NCI-H446 treated with DMSO at 0.1 percent for 48 hours (cell line): ENCODE results near the gene NOL12.
"Not testable (repeated sequence)": the region's sequence is repeated elsewhere in the genome, so short reads cannot be mapped to it uniquely, and the experiment has no call there.

ENCODE experiments used
- DNase-seq: peaks from one replicate; lab custom pipeline; 2025; lab: John Stamatoyannopoulos, UW

The NOL12 gene

DNA sequence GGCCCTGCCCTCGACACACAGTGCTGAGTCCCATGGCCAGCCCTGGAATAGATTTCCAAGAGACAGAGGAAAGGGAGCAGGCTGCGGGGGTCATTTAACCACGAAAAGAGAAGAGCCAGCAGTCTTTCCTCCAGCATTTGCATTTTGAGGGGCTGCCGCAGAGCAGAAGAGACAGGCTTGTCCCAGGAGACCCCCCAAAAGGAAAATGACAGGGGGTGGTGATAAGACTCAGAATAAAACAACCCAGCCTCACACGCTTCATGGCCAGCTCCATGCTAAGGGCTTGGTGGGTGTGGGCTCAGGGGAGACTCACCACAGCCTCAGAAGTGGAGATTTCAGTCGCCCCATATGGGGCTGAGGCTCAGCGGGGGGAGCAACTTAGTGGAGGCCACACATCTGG, 27.6 kb downstream of the NOL12 start:
- no peak for DNase-seq

DNA sequence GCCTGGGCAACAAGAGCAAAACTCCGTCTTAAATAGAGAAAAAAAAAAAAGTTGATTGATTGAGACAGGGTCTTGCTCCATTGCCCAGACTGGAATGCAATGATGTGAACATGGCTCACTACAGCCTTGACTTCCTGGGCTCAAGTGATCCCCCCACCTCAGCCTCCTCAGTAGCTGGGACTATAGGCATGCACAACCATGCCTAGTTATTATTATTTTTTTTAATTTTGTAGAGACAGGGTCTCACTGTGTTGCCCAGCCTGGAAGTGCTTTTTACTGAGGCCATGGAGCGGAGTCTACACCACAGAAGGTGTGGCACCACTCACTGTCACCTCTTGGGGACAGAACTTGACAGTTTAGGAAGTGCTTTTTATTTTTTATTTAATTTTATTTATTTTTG, 28.5 kb downstream of the NOL12 start:
- DNase-seq, result no peak

DNA sequence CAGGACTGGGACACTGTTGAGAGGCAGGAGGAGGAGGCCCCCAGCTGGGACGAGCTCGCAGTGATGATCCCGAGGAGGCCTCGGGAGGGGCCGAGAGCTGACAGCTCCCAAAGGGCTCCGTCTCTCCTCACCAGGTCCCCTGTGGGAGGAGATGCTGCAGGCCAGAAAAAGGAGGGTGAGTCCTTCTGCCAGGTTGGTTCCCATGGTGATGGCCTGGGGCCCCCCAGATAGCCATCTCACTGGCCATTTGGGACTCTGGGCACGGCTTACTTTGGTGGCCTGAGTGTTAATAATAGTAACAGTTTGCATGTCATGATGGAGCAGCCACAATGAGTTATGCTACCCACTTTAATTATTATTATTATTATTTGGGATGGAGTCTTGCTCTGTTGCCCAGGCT, 29.6 kb downstream of the NOL12 start:
- no peak for DNase-seq

DNA sequence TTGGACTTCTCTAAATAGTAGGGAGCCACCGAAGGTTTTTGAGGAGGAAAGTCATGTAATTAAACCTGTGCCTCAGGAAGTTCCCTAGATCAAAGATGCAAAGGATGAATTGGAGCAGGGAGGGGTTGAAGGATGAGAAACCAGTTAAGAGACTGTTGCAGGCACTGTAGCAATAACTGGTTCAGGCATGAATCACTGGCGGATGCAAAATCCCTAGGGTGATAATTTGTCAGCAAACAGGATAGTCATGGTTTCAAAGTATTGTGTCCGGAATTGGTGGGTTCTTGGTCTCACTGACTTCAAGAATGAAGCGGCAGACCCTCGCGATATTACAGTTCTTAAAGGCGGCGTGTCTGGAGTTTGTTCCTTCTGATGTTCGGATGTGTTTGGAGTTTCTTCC, 30.6 kb downstream of the NOL12 start:
- DNase-seq, result no peak

DNA sequence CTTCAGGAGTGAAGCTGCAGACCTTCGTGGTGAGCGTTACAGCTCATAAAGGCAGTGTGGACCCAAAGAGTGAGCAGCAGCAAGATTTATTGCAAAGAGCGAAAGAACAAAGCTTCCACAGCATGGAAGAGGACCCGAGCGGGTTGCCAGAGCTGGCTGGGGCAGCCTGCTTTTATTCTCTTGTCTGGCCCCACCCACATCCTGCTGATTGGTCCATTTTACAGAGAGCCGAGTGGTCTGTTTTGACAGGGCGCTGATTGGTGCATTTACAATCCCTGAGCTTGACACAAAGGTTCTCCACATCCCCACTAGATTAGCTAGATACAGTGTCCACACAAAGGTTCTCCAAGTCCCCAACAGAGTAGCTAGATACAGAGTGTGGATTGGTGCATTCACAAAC, 31.1 kb downstream of the NOL12 start:
- not testable (repeated sequence) for DNase-seq

DNA sequence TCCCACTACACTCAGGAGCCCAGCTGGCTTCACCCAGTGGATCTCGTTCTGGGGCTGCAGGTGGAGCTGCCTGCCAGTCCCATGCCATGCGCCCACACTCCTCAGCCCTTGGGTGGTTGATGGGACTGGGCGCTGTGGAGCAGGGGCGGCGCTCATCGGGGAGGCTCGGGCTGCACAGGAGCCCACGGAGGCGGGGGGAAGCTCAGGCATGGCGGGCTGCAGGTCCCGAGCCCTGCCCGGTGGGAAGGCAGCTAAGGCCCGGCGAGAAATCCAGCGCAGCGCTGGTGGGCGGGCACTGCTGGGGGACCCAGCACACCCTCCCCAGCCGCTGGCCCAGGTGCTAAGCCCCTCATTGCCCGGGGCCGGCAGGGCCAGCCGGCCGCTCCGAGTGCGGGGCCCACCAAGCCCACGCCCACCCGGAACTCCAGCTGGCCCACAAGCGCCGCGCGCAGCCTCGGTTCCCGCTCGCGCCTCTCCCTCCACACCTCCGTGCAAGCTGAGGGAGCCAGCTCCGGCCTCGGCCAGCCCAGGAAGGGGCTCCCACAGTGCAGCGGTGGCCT, 31.7 kb downstream of the NOL12 start:
- DNase-seq, result not testable (repeated sequence)

DNA sequence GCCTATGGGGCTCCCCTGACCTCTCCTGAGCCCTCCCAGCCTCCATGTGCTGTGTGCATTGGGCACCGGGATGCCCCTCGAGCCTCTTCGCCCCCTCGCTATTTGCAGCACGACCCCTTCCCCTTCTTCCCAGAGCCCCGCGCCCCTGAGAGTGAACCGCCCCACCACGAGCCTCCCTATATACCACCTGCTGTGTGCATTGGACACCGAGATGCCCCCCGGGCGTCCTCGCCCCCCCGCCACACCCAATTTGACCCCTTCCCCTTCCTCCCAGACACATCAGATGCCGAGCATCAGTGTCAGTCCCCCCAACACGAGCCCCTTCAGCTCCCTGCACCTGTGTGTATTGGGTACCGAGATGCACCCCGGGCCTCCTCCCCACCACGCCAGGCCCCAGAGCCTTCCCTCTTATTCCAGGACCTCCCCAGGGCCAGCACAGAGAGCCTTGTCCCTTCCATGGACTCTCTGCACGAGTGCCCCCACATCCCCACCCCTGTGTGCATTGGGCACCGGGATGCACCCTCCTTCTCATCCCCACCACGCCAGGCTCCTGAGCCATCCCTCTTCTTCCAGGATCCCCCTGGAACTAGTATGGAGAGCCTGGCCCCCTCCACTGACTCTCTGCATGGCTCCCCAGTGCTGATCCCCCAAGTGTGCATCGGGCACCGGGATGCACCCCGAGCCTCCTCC, 39.6 kb downstream of the NOL12 start:
- no peak for DNase-seq

DNA sequence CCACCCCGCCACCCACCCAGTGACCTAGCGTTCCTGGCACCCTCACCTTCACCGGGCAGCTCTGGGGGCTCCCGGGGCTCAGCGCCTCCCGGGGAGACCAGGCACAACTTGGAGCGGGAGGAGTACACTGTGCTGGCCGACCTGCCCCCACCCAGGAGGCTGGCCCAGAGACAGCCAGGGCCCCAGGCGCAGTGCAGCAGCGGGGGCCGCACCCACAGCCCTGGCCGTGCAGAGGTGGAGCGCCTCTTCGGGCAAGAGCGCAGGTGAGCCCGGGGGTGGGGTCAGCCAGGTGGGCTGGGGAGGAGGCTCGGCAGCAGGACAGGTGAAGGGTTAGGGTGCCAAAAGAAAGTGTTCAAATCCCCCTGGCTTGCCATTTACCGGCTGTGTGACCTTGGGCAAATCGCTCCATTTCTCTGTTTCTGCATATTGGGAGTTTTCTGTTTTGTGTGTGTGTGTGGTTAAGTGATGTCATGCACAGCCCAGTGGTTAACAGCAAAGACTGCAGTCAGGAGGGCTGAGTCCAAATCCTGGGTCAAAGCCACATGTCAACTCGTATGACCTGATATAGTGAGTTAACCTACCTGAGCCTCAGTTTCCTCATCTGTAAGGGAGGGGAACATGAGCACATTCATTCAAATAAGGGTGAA, 40.2 kb downstream of the NOL12 start:
- no peak for DNase-seq

DNA sequence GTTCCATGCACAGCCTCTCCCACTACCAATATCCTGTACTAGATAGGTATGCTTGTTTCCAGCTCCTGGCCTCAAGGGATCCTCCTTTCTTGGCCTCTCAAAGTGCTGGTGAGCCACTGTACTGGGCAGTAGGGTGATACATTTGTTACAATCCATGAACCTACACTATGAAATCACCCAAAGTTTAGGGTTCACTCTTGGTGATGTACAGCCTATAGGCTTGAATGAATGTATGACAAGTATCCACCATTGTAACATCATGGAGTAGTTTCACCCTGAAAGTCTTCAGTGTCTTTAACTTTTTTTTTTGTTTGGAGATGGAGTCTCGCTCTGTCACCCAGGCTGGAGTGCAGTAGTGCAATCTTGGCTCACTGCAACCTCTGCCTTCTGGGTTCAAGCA, 42.5 kb downstream of the NOL12 start:
- no peak for DNase-seq

DNA sequence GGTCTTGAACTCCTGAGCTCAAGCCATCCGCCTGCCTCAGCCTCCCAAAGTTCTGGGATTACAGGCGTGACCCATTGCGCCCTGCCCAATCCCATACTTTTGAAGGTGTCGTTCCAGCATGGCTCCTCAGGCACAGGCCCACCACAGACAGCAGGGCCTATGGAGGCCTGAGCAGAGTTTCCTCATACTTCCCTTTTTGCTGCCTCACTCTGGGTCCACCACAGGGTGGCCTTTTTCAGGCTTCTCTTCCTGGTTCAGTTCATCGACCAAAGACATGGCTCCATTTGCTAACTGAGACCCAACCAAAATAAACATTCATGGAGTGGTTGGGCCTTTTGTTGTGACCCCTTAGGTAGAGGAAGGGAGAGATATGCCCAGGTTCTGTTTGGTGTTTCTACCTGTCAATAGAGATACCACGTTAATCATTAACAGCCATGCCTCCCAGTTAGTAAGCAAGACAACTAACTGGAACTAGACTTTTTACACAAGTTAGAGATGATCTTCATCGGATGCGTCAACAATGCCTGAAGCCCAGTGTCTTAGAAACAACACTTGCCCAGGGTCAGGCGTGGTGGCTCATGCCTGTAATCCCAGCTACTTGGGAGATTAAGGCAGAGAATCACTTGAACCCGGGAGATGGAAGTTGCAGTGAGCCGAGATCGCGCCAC, 45.8 kb downstream of the NOL12 start:
- no peak for DNase-seq

DNA sequence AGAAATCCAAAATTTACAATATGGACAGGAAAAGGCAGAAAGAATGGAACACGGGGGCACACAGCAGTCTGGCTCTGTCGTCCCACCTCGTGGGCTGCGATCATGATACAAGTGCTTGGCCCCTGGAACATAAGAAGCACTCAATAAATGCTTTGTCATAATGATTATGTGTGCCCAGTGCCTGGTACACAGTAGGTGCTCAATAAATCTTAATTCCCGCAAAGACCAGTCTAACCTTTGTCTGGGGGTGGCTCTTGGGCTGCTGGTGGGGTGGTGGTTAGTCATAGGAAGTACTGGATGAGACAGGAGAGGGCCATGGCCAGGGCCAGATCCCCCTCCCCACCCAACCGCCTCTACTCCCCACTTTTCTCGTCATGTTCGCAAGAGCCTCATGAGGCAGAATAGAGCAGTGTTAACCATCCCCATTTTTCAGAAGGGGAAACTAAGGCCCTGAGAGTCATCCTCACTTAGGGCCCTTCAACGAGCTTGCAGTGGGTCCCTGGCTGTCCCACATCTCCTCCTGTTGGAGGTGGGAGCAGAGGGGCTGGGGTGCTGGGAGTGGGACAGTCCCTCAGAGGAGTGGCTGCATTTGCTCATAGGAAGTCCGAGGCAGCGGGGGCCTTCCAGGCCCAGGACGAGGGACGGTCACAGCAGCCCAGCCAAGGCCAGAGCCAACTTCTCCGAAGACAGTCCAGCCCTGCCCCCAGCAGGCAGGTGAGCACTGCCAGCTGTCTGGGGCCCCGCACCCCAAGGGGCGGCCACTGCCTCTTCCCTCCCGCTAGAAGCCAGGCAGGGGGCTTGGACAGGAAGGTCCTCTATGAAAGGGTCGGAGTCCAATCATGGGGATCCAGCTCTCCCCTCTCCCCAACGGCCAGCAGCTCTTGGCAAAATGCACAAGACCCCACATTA, 46.8 kb downstream of the NOL12 start:
- DNase-seq, result no peak

DNA sequence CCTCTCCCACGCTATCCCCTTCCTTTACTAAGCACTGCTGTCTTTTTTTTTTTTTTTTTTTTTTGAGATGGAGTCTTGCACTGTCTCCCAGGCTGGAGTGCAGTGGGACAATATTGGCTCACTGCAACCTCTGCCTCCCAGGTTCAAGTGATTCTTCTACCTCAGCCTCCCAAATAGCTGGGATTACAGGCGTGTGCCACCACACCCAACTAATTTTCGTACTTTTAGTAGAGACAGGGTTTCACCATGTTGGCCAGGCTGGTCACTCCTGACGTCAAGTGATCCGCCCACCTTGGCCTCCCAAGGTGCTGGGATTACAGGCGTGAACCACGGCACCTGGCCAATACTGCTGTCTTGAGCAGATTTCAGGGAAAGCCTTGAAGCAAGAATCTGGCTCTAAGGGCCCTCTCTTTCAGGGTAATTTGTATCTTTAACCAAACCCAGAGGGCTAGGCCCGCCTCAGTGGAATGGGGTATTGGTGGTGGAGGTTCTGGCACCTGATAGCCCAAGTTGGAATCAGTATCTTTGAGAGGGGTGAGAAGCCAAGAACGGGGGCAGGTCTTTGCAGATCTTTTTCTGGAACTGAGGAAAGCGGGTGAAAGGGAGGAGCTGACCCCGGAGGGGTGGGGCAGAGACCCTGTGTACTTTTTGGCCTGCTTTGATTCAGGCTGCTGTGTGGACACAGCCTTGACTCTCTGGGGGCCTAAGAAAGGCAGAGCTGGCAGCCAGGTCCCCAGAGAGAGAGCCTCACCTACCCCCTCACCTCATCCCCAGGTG, 47.7 kb downstream of the NOL12 start:
- no peak for DNase-seq

DNA sequence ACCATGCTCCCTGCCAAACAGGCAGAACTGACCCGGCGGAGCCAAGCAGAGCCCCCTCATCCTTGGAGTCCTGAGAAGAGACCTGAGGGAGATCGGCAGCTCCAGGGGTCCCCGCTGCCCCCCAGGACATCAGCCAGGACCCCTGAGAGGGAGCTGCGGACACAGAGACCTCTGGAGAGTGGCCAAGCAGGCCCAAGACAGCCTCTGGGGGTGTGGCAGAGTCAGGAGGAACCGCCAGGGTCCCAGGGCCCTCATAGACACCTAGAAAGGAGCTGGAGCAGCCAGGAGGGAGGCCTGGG, 48.2 kb downstream of the NOL12 start:
- DNase-seq, result no peak

DNA sequence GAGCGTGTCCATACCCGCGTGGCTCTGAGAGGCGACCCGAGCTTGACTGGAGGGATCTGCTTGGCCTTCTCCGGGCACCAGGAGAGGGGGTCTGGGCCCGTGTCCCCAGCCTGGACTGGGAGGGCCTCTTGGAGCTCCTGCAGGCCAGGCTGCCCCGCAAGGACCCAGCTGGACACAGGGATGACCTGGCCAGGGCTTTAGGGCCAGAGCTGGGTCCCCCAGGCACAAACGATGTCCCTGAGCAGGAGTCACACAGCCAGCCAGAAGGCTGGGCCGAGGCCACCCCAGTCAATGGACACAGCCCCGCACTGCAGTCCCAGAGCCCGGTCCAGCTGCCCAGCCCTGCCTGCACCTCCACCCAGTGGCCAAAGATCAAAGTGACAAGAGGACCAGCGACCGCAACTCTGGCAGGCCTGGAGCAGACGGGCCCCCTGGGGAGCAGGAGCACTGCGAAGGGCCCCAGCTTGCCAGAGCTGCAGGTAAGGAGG, 48.9 kb downstream of the NOL12 start:
- no peak for DNase-seq

DNA sequence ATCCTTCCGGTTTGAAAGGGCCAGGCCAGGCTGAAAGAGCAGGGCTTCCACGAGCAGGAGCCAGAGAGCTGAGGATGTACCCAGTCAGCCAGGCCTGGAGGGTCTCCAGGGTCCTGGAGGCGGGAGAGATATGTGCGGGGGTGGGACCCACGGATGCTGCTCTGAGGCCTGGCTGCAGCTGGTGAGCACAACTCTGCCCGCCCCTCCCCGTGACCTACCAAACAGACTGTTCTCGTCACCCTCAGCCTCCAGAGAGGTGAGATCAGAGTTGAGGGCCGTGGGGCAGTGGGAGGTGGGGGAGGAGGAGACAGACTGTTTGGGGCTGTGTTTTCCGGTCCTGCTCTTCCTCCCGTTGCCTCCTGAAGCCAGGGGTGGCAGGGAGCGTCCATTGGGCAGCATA, 52.9 kb downstream of the NOL12 start:
- DNase-seq, result no peak

DNA sequence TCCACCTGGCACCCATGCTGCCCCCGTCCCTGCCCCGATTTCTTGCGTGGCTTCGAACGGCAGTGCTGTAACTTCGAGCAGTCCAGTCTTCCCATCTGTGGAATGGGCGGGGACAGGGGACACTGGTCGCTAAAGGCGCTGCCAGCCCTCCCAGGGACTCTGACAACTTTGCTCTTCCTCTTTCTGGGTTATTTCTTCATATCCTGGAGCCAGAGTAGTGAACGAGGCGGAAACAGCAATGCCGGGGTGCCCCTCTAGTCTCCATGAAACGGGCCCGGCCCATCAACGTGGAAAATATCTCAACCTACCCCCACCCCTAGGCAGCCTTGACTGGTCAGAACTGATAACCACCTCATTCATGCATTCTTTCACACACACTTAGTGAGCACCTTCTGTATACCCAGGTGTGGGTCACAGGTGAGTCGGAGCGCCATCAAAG, 53.5 kb downstream of the NOL12 start:
- no peak for DNase-seq

DNA sequence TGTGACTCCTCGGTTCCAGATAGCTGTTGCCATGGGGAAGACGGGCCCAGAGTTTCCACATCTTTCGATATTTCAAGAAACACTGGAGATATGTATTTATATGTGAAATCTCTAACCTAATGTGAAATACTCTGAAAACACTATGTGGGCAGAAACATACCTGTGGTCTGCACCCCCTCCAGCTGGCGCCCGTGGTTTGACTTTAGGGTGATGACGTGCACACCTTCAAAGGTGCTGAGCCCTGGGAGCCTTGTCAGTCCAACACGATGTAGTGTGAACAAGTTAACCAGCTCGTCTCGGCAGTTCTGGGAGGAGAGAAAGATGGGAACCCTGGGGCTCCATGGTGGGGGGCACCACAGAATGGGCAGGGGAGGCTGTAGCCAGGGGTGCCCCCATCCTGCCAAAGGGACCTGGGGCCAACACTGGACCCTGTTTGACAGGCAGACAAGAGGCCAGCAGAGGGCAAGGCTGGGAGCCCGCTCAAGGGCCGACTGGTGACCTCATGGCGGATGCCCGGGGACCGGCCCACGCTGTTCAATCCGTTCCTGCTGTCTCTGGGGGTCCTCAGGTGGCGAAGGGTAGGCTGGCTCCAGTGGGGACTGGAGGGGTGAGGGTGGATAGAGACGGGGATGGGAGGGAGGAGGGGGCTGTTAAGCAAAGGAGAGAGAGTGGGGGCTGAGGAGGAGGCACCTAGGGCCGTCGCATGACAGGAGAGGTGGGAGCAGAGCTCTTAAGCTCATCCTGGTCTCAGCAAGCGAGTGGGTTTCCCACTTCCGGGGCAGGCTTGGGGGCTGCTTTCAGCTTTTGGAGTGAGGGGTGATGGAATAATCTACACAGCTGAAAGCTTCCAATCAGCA, 54.5 kb downstream of the NOL12 start:
- no peak for DNase-seq

DNA sequence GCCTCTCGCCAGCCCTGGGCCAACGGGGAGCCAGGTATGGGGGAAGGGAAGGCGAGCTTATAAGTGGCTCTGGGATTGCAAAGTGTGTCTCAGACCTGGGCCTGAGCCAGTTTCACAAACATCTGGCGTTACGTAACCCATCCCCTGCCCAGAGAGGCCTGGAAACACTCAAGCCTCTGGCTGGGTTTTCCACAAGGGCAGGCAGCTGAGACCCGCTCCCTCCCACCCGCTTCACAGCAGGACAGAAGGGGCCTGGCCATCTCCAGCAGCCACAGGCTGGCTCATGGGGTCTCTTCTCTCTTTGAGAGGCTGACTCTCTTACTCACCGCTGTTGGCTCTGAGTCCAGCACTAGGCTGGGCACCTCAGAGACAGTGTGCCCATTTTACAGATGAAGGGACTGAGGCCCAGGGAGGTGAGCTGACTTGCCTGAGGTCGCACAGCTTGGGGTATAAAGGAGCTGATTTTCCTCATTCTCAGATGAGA, 55.2 kb downstream of the NOL12 start:
- DNase-seq, result no peak

DNA sequence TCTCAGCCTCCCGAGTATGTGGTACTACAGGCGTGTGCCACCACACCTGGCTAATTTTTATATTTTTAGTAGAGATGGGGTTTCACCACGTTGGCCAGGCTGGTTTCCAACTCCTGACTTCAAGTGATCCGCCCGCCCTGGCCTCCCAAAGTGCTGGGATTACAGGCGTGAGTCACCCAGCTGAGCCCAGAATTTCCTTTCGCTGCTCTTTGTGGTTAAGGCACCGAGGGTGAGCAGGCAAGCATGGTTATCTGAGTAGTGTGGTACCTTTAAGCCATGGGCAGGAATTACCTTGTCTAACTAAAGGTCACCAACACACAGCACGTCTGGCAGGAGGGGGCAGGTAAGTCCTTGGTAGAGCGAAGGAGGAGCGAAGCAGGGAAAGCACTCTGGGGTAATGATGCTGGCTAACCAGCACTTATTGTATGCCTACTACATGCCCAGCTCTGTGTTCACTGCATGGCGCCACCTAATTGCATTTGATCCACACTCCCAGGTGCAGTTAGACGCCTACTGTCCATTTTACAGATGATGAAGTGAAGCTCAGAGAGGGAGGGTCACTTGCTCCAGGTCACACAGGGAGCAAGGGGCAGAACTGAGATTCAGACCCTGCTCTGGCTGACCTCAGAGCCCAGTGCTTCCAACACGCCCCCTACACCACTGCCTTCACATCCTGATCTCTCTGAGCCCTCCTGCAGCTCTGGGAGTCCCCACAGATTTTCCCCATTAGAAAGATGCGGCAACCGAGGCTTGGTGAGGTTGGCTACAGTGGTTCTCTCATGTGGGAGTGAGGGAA, 56.4 kb downstream of the NOL12 start:
- DNase-seq, result no peak
